Epidermal melanocyte (primary cell): ENCODE measurements around the gene FRMD6.

Experiments
- DNase-seq: peaks from one replicate; pipeline ENCODE4 v3.0.0; 2011; ENCODE audit warnings: low spot score; ENCODE audit not compliant: insufficient read length

Gene FRMD6

DNA sequence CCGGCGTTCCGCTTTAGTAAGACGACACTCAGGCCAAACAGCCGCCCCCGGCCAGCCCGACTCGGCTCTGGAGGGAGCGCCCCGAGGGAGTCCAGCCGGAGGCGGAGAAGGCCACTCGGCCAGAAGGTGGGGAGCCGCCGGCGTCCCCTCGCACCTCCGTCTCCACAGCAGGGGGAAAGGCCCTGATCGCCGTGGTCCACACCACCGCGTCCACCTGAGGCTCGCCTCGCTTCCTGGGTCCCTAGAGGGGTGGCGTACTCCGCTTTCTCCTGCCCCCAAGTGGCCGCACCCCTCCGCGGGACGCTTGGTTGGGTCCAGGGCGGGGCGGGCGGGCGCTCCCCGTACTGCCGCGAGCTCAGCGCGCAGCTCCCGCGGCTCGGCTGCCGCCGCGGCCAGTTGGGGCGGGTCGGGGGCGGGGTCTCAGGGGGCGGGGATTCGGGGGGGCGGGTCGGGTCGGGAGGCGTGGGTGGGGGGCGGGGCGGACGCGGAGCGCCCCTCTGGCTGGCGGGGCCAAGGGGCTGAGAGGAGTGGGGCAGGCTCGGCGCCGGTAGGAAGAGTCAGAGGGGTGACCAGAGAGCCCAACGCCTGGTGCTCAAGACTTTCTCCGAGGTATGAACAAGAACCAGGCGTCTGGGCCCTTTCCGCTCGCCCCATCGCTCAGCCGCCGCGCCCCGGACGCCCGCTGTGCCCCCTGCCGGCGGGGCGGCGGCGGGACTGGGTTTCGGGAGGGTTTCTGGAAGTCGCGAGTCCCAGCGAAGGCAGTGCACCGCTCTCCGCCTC, at the start of gene FRMD6:
Gene FRMD6, plus strand, starts transcription at position 523 of the 780 bp plus-strand sequence. CDS start 37,927 bp downstream, outside the sequence.
- DNase-seq, result no peak

DNA sequence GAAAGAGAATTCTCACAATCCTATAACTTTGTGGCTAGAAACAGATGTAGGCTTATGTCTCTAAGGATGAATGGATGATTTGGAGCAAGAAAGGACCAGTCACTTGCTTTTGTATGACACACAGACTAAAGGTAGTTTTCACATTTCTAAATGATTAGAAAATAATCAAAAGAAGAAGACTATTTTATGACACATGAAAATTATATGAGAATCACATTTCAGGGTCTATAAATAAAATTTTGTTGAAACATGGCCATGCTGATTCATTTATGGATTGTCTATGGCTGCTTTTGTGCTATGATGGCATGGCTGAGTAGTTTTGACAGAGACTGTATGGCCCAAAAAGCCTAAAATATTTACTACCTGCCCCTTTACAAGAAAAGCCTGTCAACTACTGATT, 49.4 kb upstream of the FRMD6 start:
- no peak for DNase-seq

DNA sequence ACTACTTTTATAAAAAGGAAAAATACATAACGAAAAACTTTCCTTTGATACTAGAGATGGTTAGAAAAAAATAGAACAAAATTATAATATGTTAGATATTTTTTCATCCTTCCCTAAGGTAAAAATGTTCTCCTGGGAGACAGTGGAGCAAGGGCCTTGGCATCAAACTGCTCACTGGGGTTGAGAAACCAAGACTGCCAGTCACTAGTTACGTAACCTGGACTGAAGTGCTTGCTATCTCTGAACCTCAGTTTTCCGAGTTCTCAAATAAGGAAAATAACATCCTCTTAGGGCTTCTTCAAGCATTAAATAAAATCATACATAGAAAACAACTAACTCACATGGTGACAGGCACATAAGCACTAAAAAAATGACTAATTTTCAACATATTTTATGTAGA, 48.2 kb upstream of the FRMD6 start:
- DNase-seq, result no peak

DNA sequence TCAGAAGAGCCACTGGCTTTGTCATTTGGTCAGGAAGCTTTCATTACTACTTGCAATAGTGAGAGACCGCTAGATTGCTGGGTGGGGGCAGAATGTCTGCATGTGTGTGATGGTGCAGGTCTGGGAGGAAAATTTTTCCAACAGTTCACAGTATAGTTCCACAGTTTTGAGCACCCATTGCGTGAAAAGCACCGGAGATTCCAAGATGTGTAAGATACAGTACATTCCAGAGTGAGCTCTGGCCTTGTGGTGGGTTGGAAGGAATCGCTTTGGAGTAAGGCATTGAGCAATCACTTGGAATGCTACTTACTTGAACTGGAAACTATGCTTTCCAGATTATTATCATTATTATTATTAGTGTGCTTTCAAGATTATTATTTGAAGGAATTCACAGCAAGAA, 47.6 kb upstream of the FRMD6 start:
- no peak for DNase-seq

DNA sequence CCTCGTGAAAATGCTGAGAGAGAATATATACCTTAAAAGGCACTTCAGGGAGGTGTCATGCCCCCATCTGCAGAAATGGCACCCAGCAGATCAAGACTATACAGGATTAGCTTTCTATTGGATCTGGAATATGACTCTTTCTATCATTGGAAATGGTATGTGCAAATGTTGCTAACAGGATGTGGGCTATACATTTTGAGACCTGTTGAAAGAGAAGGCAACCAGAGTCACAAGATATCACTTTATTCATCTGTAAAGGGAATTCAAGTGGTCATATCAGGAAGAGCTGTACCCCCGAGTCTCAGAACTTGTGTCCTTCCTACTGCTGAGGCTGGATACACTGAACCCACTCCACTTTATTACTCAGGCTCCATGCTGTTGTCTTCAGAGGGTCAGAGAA, 46.1 kb upstream of the FRMD6 start:
- no peak for DNase-seq

DNA sequence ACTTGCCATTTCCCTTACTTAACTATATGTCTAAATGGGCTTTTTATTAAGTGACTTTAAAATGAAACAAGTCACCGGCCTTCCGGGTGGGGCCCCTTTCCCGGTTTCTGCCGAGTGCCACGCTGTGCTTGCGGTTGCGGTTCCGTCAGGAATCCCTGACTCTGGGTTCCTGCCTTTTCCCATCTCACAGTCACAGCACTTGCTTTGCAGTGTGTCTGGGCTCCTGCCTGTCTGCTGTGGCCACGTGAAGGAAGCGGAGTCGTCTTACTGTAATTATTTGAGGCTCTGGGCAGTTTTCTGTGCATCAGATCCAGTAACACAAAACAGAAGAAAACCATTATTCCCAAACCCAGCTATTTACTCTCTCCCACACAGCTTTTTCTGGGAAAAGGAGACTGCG, 44.0 kb upstream of the FRMD6 start:
- peak; percentile 52 for DNase-seq

DNA sequence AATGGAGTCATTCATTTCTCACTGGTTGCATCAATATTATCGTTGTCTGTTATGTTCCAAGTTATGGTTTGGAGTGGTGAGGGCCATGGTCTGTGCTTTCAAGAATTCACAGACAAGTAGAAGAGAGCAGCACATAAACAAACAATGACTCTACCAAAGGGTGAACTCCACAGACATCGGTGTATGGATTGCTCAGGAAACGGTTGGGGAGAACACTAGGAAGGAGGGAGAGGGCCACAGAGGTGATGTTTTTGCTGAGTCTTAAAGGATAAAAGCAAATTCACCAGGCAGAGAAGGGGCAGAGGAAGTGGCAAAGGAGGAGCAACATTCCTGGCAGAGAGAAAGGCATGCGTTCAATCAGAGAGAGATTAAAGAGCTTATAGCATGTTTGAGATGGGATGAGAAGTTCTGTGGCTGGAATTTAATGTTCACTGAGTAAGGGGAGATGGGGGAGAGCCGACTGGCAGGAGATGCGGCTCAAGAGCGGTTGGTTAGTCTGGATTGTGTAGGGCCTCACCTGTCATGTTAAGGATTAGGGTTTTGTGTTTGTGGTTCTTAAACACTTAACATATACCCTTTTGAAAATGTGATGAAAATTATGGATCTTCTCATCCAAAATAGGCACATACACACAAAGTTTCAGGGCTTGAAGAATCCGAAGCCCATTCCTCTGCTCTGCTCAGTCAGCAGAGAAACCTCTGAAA, 42.3 kb upstream of the FRMD6 start:
- no peak for DNase-seq

DNA sequence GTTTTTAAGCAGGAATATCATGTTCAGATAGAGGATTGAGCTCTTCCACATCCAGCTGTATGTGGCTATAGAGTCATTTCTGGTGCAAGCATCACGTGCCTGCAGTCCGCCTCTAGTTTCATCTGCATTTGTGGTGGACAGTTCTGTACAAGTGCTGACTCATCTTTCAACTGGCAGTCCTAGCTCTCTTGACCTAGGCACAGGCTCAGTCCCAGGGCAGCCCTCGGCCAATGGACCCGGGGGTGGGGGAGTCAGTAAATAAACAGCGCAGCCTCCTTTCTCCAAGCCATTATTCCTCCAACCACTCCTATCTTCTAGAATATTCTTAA, 41.8 kb upstream of the FRMD6 start:
- no peak for DNase-seq

DNA sequence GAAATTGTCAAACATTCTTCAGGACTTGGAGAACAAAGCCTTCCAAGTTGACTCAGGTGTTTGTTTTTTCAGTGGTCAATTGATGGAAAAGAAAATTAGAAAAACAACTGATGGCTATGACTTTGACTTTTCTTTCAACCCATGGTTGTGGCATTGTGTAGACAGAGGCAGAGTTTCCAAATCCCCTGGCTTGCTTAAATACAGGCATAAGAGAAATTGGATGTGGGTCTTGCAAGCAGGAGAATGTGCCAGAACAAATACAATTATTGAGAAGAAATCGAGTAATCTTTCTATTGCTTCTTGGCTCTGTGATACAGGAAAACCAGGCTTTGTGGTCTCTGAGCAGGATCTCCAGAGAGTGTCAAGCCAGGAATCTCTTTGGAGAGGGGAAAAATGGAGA, 40.9 kb upstream of the FRMD6 start:
- DNase-seq, result no peak

DNA sequence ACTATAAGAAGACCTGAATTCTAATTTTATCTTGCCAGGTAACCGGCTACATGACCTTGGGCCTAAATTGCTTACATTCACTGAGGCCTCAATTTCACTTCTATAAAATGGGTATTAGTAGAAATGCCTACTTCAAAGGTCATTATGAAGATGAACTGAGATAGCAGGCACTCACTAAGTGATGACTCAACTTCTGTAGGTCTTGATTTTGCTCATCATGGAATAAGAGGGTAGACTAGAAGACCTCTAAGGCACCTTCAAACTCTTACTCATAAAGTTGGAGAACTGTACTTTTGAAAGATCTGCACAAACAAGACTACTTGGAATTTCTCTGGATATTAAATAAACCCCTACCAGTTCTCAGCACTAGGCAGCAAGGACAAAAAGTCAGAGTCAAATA, 39.3 kb upstream of the FRMD6 start:
- no peak for DNase-seq

DNA sequence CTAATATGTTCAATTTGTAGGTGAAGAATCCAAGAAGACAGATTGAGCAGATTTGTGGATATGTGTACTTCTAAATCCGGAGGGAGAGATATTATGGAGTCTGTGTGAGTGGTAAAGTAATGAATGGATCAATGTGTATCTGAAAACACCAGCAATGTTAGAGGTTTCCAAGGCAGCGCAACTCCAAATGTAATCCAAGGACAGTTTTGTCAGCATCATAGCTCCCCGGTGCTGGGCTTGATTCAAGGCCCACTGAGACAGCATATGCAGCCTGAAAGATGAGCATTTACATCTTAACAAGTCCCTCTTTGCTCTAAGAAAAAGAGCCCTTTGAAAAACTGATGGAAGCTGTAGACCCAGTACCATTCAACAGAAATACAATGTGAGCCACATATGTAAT, 38.3 kb upstream of the FRMD6 start:
- no peak for DNase-seq

DNA sequence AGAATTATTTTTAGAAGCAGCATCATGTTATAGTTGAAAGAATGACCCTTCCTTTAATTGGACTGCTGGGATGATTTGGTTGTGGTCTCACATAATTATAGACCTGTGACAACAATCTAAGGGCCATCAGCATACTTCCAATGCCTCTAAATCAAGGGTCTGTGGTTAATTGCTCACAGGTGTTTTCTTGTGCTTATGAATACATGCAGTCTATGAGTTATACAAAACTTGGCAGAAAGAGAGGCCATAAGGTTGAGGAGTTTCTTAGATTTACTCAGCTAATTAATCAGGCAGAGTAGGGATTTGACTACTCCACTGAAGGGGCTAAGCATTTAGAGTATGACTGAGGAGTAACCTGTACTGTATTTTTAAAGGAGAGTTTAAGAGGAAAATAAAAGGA, 37.0 kb upstream of the FRMD6 start:
- no peak for DNase-seq

DNA sequence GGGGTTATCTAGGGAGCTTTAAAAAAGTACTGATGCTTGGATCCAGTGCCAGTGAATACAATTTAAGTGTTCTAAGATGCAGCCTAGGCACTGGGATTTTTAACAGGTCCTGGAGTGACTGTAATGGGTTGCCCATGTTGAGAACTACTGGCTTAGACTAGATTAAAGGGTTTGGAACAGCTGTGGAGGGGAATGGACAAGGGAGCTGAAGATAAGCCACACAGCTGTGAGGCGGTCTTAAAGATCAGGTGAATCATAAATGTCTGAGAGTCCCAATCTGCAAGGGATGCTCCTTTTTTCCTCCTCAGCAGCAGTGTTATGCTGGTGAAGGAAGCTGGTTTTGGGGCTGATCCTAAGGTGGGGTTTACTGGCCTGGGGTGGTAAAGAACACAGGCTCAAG, 35.5 kb upstream of the FRMD6 start:
- no peak for DNase-seq

DNA sequence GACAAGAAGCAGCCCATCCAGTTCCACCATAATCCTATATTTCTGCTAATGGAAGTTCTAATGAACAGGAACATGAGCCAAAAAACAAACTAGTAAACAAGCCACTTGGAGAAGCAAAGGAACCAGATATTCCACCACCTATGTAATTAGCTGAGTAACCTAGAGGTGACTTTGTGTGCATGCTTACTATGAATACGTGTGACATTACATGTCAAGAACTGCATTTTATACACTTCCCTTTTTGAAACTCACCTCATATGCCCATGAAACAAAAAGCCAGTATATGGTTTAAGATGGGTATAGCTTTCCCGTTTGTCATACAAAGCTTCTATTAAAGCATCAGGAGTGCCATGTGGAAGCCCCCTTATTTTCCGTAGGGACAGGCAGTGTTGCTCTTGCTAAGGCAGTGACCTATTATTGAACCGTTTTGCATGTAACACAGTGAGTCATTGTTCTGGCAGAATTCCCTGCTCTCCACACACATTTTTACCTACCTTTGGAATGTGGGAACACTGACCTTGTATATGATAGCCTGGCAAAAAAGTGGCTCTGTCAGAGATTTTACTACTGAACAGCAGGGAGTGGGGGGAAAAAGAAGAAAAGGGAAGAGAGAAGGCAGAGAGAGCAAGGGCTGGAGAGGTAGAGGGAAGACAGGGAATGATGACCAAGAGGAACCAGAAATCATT, 34.8 kb upstream of the FRMD6 start:
- no peak for DNase-seq

DNA sequence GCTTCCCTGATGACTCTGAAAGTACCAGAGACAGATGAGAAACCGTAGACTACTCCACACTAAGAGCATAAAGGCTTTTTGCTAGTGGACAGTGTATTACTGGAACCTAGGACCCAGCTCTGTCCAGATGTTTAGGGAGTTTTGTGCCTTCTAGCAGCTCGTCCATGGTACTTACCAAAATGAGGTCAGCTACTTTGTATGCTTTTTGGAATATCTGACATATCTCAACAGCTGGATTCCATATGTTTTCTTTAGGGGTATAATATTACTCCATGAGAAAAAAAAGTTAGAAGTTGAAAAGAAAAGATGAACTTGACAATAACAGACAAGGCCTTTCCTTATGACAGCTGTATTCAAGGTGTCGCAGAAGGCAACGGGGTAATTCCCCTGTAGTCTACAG, 32.1 kb upstream of the FRMD6 start:
- DNase-seq, result no peak

DNA sequence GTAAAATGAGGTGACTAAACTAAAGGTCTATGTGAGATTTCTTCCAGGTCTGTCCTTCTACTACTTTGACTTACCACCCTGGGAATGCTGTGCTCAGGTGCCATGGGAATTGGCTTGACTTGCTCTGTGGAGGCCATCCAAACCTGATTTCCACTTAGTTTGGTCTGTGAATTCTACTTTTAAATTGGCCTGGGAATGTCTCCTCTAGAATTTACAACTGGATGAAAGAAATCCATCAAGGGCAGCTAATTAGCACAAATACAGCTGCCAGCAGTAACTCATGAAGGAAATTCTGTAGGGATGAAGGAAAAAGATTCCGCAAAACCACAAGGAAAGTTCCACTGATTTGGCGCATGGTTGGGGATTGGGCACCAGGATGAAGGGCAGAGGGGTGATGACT, 31.7 kb upstream of the FRMD6 start:
- no peak for DNase-seq

DNA sequence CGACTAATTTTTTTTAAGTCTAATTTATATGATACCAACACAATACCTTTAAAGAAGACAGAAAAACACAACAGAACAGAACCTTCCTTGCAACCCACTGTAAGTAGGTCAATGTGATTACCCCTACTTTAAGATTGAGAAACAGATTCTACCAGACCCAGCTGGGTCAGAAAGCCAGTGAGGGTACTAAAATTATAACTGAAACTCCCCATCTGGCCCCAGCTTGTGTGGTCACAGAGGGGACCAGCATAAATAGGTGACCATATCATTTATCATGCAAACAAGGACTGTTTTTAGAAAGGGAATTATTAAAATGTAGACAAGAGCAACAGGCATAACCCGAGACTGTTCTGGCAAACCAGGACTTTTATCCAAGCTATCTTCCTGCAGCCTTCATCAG, 30.1 kb upstream of the FRMD6 start:
- no peak for DNase-seq

DNA sequence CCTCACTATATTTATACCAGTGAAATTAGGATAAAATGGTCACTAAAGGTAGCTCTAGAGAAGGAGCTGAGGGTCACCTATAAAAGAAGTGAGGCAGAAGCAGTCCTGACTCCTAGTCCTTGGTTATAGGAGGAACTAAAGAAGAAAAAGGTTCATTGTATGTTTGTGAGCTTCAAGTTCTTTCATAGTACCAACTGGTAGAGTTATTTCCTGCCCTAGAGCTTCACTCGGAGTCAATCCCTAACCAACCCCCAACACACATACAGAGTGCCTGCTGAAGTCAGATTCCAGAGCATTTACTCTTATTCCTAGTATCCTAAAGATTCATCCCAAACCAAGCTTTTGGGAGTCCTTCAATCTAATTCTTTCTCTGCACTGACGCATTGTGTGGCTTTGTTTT, 29.3 kb upstream of the FRMD6 start:
- no peak for DNase-seq

DNA sequence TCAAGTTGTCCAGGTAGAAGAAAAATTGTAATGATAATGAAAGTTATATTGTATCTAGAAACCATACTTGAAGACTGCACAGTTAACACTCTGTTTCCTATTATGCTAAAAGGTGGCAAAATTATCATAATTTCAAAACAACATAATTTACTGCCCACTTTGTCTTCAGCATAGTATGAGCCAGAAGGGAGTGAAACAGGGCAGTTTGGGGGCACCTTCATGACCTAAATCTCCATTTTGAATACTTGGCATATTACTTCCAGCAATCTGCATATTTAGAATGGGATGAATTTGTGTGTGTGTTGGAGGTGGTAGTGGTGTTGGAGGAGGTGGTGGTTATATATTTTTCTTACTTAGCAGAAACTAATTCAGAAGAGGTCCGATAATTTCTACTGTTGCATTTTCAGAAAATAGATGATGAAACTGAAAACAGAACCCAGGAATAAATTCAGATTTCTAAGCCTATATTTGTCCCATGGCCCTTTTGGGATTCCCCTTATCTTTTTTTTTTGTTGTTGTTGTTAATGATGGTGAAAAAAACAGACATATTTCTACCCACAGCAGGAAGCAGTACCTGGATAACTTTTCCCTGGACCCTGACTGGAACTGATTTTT, 26.6 kb upstream of the FRMD6 start:
- DNase-seq, result no peak

DNA sequence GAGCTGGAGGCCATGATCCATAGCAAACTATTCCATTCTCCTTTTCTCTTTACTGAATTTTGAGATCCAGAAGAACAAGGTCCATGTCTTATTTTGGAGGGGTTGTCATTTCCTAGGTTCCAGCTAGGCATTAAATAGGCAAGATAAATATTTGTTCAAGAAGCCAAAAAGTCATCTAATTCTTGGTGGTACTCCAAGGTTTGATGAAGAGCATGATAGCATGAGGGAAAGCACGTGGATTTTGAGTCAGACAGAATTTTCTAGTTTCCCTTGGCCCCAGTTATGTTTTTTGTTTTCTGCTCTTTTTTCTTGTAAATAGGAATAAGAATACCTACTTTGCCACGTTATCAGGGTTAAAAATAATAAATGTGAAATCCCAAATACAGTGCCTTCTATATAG, 25.5 kb upstream of the FRMD6 start:
- no peak for DNase-seq

DNA sequence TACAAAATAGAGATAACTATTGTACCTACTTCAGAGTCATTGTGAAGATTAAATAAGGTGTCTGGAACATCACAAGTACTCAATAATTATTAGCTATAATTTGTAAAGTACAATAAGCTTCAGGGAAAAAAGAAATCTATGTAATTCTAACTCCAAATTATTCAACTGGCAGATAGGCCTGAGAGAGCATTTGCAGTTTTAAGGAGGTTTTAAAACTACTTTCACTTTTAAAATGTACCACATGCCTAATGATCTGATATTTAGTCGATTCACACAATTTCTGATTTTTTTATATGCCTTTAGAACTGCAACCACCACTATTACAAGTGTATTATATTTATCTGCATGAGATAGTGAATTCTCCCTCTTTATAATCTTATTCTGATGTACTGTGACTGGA, 24.9 kb upstream of the FRMD6 start:
- DNase-seq, result no peak

DNA sequence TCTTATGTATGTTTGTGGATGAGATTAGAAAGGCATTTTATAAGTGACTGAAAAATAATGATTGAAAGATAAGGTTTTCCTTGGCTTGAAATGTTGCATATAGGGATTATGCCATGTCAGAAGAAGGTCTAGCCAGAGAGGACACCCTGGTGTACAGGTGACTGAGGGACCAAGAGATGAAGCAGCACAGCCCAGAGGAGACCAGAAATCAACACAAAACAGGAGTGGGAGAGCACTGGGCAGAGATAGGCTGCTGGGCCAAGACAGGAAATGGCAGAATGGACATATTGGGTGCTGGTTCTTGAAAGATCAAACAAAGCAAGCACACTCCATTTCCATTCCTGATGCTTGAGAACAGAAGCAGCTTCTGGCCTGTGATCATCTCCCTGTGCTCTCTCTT, 24.4 kb upstream of the FRMD6 start:
- no peak for DNase-seq
